Uterus (tissue), 2 donors: Measurements from ENCODE around the gene PSMD8.

Experiments used
- POLR2A ChIP-seq, 2 donors: fragments of 450-650 bp; IDR thresholded peaks; one replicate each; pipeline ENCODE4 v1.6.1; 2016; ENCODE audit warnings: antibody characterized with exemption in 2 of 2, mild to moderate bottlenecking in 1 of 2, moderate library complexity in 1 of 2
- TF ChIP-seq, protein P1 (sequence below), 4 experiments: fragments of 200-600 bp in 2 of 4; fragments of 450-650 bp in 2 of 4; sonication (generic) in 2 of 4; IDR thresholded peaks; one replicate each; pipeline ENCODE4 v1.5.1; 2016 to 2019; ENCODE audit warnings: antibody characterized with exemption in 4 of 4, mild to moderate bottlenecking in 2 of 4, moderate library complexity in 1 of 4

GRCh38 chr19:38359242-38360021 is 14.9 kb upstream of the PSMD8 start:
- no peak for TF ChIP-seq POLR2A (IDR thresholded peaks at IDR 0.05)
- TF ChIP-seq, protein P1, sequence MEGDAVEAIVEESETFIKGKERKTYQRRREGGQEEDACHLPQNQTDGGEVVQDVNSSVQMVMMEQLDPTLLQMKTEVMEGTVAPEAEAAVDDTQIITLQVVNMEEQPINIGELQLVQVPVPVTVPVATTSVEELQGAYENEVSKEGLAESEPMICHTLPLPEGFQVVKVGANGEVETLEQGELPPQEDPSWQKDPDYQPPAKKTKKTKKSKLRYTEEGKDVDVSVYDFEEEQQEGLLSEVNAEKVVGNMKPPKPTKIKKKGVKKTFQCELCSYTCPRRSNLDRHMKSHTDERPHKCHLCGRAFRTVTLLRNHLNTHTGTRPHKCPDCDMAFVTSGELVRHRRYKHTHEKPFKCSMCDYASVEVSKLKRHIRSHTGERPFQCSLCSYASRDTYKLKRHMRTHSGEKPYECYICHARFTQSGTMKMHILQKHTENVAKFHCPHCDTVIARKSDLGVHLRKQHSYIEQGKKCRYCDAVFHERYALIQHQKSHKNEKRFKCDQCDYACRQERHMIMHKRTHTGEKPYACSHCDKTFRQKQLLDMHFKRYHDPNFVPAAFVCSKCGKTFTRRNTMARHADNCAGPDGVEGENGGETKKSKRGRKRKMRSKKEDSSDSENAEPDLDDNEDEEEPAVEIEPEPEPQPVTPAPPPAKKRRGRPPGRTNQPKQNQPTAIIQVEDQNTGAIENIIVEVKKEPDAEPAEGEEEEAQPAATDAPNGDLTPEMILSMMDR (IDR thresholded peaks at IDR 0.05) = no peak
